Fibroblast of skin of right biceps (primary cell): ENCODE measurements around the gene MSI2.

Experiments used
- DNase-seq: peaks from one replicate; pipeline ENCODE4 v3.0.0-alpha.2; 2013

Gene MSI2

GRCh38 chr17:57271821-57272220 lies 15.5 kb downstream of the MSI2 start:
- no peak for DNase-seq

GRCh38 chr17:57273490-57273889 lies 17.2 kb downstream of the MSI2 start:
- DNase-seq = no peak

DNA sequence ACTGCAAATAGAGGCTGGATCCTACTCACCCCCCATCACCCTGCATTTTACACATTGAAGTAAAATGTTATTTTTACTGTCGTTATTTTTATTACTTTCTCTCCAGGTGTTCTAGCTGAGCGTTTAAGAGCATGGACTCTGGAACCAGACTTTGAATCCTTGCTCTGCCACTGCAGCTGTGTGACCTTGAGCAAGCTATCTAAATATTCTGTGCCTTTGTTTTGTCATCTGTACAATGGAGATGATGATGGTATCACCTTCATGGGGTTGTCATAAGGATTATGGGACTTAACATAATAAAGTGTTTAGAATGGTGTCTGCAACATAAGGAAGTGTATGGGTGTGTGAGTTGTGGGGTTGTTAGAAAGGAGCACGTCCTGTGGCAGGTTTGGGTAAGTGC lies 17.8 kb downstream of the MSI2 start:
- no peak for DNase-seq

GRCh38 chr17:57275071-57275764 lies 18.9 kb downstream of the MSI2 start:
- no peak for DNase-seq

DNA sequence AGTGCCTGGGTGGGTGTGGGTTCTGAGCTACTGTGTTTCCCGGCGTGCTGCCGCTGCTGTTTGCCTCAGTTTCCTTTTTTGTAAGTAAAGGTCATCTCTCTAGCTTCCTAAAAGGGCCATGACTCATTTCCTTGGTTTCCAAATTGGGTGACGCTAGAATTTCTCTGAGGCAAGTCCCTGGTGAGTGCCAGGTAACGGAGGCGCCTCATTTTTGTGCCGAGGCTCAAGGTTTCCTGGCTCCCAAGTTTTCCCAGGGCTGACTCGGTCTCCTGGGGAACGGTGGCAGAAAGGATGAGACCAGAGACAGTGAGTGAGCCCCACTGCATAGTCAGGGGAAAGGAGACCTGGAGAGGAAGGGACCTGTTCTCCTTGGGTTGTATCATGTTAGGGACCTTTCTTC lies 20.3 kb downstream of the MSI2 start:
- no peak for DNase-seq

GRCh38 chr17:57277923-57278604 lies 21.7 kb downstream of the MSI2 start:
- DNase-seq = no peak

DNA sequence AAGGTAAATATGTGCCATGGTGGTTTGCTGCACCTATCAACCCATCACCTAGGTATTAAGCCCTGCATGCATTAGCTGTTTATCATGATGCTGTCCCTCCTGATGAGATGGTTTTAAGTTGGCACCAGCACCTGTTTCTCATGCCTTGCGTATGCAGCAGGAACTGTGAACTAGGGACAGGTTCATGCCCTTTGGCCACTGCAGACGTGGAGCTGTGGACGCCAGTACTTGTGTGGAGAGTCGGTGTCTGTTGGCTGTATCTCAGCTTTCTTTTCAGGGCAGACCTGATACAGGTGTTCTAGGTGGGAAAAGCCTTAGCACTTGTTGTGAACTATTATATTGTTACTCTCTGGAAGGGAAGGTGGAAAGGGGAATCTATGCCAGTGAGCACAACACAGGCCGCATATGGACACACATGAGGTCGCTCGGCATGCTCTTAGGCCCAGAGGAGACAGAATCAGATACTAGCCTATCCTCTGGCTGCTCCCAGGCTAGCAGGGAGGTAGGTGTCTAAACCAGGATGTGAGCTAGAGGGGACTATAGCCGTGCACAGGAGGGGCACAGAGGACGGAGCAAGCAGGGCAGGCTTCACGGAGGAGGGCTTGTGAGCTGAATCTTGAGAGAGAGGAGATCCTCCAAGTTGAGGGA lies 22.5 kb downstream of the MSI2 start:
- DNase-seq = no peak

- DNase-seq = no peak
Measured at GRCh38 chr17:57279432-57279831, 23.1 kb downstream of the MSI2 start.

- no peak for DNase-seq
Measured at GRCh38 chr17:57281887-57282286, 25.6 kb downstream of the MSI2 start.

DNA sequence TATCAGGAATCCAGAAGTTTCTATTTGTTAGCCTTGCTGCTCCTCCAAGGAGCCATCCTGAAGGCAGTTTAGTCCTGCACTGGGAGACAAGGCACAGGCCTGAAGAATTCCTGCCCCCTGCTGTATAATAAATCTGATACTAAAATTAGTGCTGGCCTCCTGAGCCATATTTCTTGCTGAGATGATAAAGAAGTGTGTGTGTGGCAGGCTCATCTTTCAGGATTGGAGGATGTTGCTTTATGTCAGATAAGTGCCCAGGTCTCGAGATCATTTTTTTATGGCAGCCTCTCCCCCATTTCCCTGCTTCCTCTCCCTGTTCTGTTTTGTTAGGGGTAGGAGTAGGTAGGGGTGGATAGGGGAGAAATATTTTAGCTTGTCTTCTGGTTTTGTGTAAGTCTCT lies 26.0 kb downstream of the MSI2 start:
- no peak for DNase-seq

- DNase-seq = no peak
Measured at GRCh38 chr17:57283203-57283971, 27.1 kb downstream of the MSI2 start.

- no peak for DNase-seq
Measured at GRCh38 chr17:57284583-57284982, 28.3 kb downstream of the MSI2 start.

DNA sequence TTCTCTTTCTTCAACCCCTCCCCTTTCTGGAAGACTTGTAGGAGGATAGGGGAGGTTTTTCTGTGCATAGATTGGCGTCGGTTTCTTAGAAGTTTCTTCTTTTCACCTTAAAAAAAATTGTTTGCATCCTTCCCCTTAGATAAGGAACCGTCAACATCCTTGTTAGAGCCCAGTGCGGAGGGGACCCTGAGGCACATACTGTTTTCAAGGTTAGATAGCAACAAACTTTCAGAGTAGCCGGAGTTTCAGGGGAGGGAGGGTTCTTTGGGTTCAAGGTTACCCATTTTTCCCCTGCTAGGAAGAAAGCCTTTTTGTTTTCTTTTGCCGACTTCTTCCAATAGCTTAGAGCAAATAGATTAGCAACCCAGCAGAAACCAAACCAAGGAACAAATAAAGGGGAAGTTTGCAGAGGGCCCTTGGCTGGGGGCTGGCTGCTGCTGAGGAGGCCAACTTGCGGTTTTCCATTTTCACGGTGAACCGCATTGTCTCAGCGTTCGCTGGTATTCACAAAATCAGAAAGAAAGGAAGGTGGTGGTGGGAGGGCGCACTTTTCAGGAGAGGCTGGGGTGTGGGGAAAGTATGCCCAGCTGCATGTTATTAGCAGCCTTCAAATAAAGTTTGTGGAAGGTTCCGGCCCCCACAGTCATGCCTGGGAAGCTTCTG lies 28.8 kb downstream of the MSI2 start:
- no peak for DNase-seq

DNA sequence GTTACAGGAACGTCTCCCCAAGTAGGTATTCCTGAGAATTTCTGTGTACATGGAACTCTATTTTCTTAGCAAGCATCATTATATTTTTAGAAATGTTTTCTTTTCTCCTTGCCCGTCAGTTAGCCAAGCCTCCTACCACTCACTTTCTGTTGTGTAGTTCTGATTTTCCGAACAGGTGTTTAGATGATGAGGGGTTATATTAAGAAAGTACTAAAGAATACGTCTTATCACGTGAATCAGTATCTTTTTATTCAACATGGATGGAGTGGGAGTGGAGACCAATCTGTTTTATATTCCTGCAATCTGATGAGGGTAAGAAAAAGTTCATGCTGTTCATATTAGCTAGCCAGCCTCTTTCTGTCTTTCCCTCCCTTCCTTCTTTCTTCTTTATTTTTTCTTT lies 29.4 kb downstream of the MSI2 start:
- no peak for DNase-seq

DNA sequence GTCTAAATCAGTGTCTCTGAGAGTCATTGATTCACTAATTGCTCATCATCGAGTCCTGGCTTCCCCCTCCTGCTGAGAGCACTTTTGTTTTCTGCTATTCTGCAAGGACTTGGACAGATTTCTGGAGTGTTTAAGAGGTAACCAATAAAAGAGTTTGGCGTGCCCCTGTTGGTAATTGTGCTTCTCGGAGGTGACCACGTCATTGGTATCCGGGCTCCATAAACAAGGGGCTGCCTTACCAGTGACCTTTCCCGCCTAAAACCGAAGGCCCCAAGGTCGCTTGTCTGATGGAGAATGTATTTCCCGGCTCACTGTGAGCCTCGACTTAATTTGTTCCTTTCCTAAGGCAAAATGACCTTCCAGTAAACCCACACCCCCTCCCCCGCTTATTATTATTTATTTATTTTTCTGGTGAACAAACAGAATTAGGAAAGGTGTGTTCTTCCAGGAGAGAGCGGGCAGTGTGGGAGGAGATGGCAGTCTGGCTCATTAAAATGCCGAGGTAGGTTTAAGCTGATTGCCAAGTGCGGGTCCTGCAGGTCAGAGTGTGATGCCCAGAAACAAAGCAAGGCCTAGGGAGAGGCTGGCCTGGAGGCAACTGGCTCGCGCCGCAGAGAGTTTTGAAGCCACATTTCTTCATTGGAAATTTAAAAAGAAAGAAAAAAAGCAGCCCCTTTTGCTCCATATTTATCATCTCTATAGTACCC lies 30.2 kb downstream of the MSI2 start:
- DNase-seq = no peak

DNA sequence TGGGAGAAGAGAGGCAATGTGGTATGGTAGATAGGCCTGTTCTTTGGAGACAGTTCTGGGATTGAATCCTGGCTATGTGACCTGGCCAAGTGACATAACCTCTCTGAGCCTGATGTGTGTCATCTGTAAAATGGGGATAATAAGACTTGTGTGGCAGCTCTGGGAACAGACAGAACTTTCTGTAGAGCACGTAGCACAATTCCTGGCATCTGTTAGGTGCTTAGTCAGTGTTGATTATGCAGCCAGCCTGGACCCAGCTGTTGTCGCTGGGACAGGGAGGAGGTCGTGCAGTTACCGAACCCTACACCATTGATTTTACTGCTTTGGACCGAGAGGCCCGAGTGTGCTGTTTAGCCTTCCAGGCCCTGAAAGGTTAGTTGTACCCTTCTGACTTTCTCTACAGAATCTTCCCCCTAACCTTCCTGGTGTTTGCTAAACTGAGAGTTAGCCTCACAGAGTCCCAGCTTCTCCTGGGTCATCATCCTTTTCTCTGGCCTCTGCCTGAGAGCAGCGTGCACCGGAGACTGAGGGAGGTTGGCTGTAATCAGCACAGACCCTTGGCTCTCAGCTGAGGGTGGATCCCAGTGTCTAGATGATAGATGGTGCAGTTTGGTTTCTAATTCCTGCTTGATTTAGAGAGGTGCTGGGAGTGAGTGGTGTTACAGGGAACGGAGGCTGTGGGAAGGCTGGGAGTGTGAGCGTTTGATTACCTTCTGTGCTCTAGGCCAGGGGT lies 31.9 kb downstream of the MSI2 start:
- no peak for DNase-seq

DNA sequence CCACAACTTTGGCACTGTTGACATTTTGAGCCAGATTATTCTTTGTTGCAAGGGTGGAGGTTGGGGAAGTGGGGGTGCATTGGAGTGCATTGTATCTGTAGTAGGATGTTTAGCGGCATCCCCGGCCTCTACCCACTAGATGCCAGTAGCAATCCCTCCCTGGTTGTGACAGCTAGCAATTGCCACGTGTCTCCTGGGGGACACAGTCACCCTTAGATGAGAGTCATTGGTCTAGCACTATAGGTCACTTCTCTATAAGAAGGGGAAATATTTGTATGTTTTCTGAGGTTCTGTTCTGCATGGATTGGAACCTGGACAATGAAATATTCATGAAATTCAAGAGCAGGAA lies 32.4 kb downstream of the MSI2 start:
- DNase-seq = no peak

GRCh38 chr17:57289130-57289529 lies 32.8 kb downstream of the MSI2 start:
- DNase-seq = no peak

- no peak for DNase-seq
Measured at GRCh38 chr17:57289613-57290012, 33.3 kb downstream of the MSI2 start.

GRCh38 chr17:57290981-57291380 lies 34.7 kb downstream of the MSI2 start:
- DNase-seq = no peak

DNA sequence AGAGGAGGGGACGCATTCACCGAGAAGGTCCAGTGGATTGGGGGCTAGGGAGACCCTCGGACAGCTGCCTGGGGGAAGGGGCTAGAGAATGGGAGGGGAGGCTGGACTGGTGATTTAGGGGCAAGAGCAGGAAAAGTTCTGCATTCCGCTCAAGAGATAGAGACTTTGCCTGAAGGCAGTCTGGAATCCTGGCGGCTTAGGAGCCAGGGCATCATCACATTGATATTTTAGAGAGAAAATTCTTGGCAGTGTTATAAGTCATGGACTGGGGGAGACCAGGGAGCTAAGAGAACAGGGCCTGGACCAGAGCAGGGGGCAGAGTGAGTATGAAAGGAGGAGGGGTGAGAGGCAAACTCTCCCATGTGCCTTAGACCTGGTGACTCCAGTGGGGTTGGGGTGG lies 35.8 kb downstream of the MSI2 start:
- no peak for DNase-seq

DNA sequence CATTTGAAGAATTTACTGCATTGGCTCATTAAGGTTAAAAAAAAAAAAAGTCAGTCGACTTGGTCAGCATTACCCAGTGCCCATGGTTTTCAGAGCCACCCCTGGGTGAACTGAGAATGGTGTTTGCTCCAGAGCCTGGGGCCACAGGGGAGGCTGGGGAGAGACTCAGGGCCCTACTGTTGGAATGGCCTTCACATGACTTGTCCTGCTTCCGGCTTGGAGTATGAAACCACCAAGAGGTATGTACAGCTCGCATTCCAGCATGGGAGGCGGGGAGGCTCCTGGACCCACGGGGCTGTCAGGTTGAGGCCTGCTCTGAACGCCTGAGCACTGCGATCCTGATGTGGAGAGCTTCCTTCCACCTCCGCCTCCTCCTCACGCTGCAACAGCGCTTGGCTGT lies 36.8 kb downstream of the MSI2 start:
- DNase-seq = peak; percentile 20
